Neuron (in vitro differentiated cells): ENCODE data around the gene KLHL29.

Experiments used
- H2AFZ ChIP-seq: one replicate; pipeline ENCODE4 v1.6.1; 2013; ENCODE audit warnings: low read depth, mild to moderate bottlenecking, inconsistent platforms, low read length, moderate library complexity
- H3K27me3 ChIP-seq: one replicate; pipeline ENCODE4 v1.6.1; 2013; ENCODE audit warnings: low read length; ENCODE audit not compliant: insufficient read depth
- H3K36me3 ChIP-seq: one replicate; pipeline ENCODE4 v1.6.1; 2013; ENCODE audit warnings: low read length; ENCODE audit not compliant: insufficient read depth
- H3K4me1 ChIP-seq: one replicate; pipeline ENCODE4 v1.6.1; 2013; ENCODE audit warnings: low read length; ENCODE audit not compliant: insufficient read depth
- H3K4me3 ChIP-seq: 2 replicates; pipeline ENCODE4 v1.5.1; 2013; ENCODE audit warnings: mild to moderate bottlenecking, low read length, moderate library complexity
- H3K9me3 ChIP-seq: one replicate; pipeline ENCODE4 v1.6.1; 2013; ENCODE audit warnings: low read length

Gene KLHL29

DNA sequence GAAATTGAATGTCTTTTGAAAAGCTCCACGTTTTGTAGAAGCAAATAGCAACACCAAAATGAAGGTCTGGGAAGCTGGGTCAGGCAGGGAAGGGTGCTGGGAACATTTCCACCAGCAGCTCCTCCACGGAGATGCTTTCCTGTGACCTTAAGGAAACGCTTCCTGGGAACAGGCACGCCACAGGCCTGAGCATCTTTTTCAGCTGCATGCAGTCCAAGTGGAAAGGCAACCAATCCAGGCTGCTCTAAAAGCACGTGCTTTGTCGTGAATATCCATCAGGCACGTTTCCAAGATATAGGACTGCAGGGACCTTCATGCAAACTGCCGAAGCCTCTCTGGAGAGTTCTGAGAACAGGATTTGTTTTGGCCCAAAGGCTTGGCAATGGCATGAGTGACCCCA is 109.3 kb downstream of the KLHL29 start:
- H3K9me3 ChIP-seq: no peaks in the 10 kb centered on the region
- no peak overlapping the region for H2AFZ ChIP-seq
- H3K4me3 ChIP-seq: no peak overlapping the region
- H3K4me1 ChIP-seq: peaks cover 46% of the 10 kb centered on the region
- H3K36me3 ChIP-seq: no peaks in the 10 kb centered on the region
- H3K27me3 ChIP-seq: no peaks in the 10 kb centered on the region

DNA sequence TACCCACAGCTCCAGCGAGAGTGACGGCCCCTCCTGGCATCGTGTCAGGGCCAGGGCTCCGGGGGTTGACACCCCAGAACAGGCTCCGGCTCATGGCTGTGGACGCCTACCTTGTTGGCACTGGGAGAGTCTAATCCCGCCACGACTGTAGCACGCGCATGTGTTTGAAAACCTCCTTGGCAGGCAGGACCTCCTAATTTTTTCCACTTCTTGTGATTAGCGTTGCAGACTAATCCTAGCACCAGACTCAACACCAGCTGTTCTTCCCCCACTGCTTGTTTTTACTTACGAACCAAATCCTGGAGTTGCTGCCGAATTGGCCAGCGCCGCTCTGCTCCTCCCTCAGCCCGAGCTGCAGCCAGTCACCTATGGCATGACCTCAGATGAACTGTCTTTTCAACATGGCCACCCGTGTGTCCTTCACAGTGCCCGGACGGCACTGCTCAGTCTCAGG is 110.7 kb downstream of the KLHL29 start:
- Histone ChIP-seq H2AFZ (no peak overlapping the region), H3K36me3 (no peaks in the 10 kb centered on the region), H3K9me3 (no peaks in the 10 kb centered on the region), H3K4me1 (peaks cover 32% of the 10 kb centered on the region), H3K4me3 (no peak overlapping the region), H3K27me3 (no peaks in the 10 kb centered on the region)

DNA sequence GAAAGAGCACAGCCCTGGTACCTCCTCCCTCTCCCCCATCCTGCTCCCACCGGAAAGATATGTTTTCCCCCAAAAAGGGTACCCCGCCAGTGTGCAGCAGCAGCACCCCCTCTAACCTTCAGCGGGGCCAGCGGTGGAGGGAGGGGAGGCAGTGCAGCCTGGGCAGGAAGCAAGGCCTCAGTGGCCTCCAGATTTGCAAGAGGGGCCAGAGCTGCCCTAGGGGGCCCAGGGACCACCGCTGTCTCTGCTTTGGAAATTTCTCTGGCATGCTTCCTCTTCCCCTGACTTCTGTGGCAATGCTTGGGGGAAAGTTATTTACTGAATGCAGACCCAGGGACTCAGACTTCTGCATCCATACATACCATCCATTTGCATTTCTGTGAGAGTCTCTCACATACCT is 111.5 kb downstream of the KLHL29 start:
- Histone ChIP-seq H3K27me3 (no peaks in the 10 kb centered on the region), H3K9me3 (no peaks in the 10 kb centered on the region), H3K4me3 (no peak overlapping the region), H3K4me1 (peaks cover 26% of the 10 kb centered on the region), H3K36me3 (no peaks in the 10 kb centered on the region), H2AFZ (no peak overlapping the region)

GRCh38 chr2:23497063-23497462 is 112.1 kb downstream of the KLHL29 start:
- Histone ChIP-seq H2AFZ (no peak overlapping the region), H3K4me1 (peaks cover 29% of the 10 kb centered on the region), H3K36me3 (no peaks in the 10 kb centered on the region), H3K9me3 (no peaks in the 10 kb centered on the region), H3K4me3 (no peak overlapping the region), H3K27me3 (no peaks in the 10 kb centered on the region)

DNA sequence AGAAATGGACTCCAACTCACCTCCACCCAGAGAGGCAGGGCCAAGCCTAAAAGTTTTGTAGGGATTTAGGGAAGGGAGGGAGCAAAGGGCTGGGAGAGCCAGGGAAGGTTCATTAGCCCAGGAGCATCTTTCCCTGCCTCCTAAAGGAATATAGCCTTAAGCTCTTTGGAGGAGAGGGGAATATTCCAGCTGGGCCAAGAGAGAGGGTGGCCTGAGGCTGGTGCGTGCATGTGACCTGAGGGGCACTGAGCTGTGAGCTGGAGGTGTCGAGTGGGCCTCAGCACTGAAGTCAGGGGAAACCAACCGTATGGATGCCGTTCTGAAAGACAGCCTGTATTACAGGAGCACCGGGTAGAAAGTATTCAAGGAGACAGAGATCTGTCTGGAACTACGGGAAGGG is 112.6 kb downstream of the KLHL29 start:
- peaks cover 34% of the 10 kb centered on the region for H3K4me1 ChIP-seq
- no peak overlapping the region for H2AFZ ChIP-seq
- no peaks in the 10 kb centered on the region for H3K27me3 ChIP-seq
- H3K4me3 ChIP-seq: no peak overlapping the region
- no peaks in the 10 kb centered on the region for H3K36me3 ChIP-seq
- H3K9me3 ChIP-seq: no peaks in the 10 kb centered on the region

DNA sequence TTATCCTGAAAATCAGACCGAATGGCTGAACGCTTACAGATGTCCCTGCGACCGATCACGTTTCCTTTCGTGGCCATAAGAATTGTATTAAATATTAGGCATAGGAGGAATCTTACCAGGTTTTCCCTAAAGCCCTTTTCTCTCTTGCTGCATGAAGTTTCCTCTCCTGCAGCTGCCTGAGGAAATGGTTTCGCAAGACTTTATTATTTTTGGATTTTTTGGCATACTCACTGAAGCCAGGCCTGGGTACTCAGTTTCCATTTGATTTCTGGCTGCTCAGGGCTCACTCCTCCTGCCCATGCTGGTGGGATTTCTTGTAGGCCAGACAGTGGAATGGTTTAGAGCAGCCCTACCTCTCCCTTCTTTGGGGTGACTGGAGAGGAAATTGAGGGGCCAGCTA is 114.0 kb downstream of the KLHL29 start:
- no peaks in the 10 kb centered on the region for H3K27me3 ChIP-seq
- peaks cover 35% of the 10 kb centered on the region for H3K4me1 ChIP-seq
- H3K4me3 ChIP-seq: no peak overlapping the region
- H3K36me3 ChIP-seq: no peaks in the 10 kb centered on the region
- no peak overlapping the region for H2AFZ ChIP-seq
- H3K9me3 ChIP-seq: no peaks in the 10 kb centered on the region

GRCh38 chr2:23499439-23499838 is 114.5 kb downstream of the KLHL29 start:
- Histone ChIP-seq H3K27me3 (no peaks in the 10 kb centered on the region), H2AFZ (no peak overlapping the region), H3K36me3 (no peaks in the 10 kb centered on the region), H3K9me3 (no peaks in the 10 kb centered on the region), H3K4me1 (peaks cover 35% of the 10 kb centered on the region), H3K4me3 (no peak overlapping the region)

GRCh38 chr2:23500836-23501235 is 115.9 kb downstream of the KLHL29 start:
- Histone ChIP-seq H3K4me3 (no peak overlapping the region), H3K4me1 (peaks cover 33% of the 10 kb centered on the region), H3K27me3 (no peaks in the 10 kb centered on the region), H3K36me3 (no peaks in the 10 kb centered on the region), H3K9me3 (no peaks in the 10 kb centered on the region), H2AFZ (no peak overlapping the region)

- Histone ChIP-seq H3K27me3 (no peaks in the 10 kb centered on the region), H3K36me3 (no peaks in the 10 kb centered on the region), H3K9me3 (no peaks in the 10 kb centered on the region), H2AFZ (no peak overlapping the region), H3K4me1 (peaks cover 33% of the 10 kb centered on the region), H3K4me3 (no peak overlapping the region)
These were observed 117.1 kb downstream of the KLHL29 start for GRCh38 chr2:23502096-23502495.

GRCh38 chr2:23503097-23503496 is 118.1 kb downstream of the KLHL29 start:
- no peaks in the 10 kb centered on the region for H3K9me3 ChIP-seq
- no peak overlapping the region for H2AFZ ChIP-seq
- no peaks in the 10 kb centered on the region for H3K27me3 ChIP-seq
- H3K36me3 ChIP-seq: no peaks in the 10 kb centered on the region
- no peak overlapping the region for H3K4me3 ChIP-seq
- peaks cover 36% of the 10 kb centered on the region for H3K4me1 ChIP-seq

GRCh38 chr2:23503682-23504081 is 118.7 kb downstream of the KLHL29 start:
- H2AFZ ChIP-seq: no peak overlapping the region
- H3K4me3 ChIP-seq: no peak overlapping the region
- H3K27me3 ChIP-seq: no peaks in the 10 kb centered on the region
- no peaks in the 10 kb centered on the region for H3K9me3 ChIP-seq
- no peaks in the 10 kb centered on the region for H3K36me3 ChIP-seq
- H3K4me1 ChIP-seq: peaks cover 36% of the 10 kb centered on the region

DNA sequence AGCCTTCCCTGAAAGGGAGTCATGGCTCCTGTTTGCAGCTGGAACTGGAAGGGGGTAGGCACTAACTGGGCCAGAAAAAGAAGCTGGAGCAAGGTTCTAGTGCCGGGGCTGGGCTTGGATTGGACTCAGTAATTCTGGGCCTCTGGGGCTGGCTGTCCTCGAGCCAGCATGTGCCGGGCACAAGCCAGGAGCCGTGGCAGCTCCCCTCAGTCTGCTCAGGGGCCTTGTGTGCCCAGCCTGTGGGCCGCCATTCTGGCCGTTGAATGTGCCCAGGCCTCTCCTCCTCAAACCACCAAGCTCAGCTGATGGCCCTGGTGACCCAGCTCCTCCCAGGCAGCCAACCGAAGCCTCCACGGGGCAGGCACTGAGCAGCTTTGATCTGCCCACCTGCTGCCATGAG is 119.6 kb downstream of the KLHL29 start:
- Histone ChIP-seq H3K4me3 (no peak overlapping the region), H3K4me1 (peaks cover 36% of the 10 kb centered on the region), H3K9me3 (no peaks in the 10 kb centered on the region), H3K27me3 (no peaks in the 10 kb centered on the region), H3K36me3 (no peaks in the 10 kb centered on the region), H2AFZ (no peak overlapping the region)

DNA sequence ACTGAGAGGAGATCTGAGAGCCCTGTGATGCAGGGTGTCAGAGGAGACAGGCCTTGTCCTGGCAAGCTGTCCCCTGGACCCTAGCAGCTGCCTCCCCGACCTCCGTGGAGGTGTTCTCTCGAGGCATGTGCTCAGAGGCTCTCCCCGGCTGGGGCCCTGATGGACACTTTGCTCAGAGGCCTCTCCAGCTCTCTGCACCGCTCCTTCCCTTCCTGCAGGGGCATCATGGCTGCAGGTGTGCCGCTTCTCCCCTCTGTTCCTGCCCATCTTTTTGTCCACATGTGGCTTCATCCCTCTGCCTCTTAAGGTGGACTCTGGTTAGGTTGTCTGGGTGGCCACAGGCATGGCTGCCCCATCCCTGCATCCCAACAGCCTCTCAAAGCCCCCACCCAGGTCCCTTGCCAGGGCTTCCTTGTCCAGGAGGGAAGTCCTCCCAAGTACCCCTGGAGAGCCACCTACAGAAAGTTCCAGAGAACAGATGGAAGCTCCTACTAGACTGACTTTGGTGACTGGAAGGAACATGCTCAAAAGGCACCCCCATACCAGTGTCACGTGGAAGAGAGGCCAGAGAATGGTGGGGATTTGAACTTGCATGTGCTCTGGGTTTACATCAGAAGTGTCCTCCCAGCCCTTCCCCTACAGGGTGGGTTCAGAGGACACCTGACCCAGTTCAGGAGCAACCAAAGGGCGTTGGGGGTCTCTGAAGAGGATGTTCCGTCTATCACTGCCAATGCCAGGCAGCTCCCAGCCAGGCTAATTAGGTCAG is 120.4 kb downstream of the KLHL29 start:
- H3K4me1 ChIP-seq: peaks cover 36% of the 10 kb centered on the region

DNA sequence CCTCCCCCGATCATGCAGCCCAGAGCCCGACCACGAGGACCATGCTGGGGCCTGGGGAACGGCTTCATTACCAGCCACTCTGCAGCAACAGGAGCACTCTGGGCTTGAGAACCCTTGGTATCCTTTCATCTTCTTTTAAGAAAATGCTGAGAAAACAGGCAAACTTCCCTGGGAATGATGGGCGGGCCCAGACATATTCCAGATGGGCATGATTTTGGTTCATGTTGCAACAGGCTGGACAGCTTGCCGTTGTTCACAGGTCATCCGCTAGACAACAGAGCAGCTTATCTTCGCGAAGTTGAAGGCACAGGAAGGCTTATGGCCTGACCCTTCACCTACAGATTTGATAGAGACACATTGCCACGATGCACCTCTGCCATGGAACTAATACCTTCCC is 121.0 kb downstream of the KLHL29 start:
- no peaks in the 10 kb centered on the region for H3K36me3 ChIP-seq
- H3K27me3 ChIP-seq: no peaks in the 10 kb centered on the region
- H3K4me1 ChIP-seq: peaks cover 36% of the 10 kb centered on the region
- H3K4me3 ChIP-seq: no peak overlapping the region
- H2AFZ ChIP-seq: no peak overlapping the region
- H3K9me3 ChIP-seq: no peaks in the 10 kb centered on the region

More for the DNA sequence above, 120.4 kb downstream of the KLHL29 start:
- Histone ChIP-seq H3K27me3 (no peaks in the 10 kb centered on the region), H3K9me3 (no peaks in the 10 kb centered on the region), H3K4me3 (no peak overlapping the region), H3K36me3 (no peaks in the 10 kb centered on the region), H2AFZ (no peak overlapping the region)
